Measurements from ENCODE around the gene AHNAK.
A peak's percentile ranks its signal among the peaks of the same experiment; 100 is the strongest.
"Not testable (repeated sequence)": the region's sequence is repeated elsewhere in the genome, so short reads cannot be mapped to it uniquely, and the experiment has no call there.

The AHNAK gene

DNA sequence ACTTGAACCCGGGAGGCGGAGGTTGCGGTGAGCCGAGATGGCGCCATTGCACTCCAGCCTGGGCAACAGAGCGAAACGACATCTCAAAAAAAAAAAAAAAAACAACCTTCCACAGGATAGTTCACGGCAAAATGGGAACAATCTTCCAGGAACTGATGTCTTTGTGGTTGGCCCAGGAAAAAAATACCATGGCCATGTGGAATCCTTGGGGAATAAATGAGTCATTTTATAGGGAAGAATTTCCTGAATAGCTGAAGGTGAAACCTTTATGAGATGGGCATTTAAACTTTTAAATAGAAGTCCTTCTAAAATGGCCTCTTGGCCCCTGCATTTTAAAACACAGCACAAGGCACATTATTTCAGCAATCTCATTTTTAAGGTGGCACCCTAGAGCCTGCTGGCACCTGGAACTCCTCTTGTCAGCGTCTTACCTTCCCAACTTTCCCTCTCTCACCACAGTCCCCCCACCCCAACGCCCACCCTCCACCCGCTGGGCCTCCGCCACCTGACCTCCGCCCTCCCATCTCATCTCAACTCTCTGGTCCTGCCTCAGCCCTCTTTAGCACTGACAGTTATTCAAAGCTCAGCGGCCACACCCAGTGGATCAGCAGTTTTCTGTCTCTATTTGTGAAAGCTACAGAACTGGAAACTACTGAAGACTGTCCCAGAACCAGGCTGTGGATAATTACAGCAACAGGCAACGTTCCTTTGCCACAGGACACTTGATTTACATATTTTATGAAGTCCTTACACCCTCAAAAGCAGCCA lies 84.7 kb downstream of the AHNAK start:
- DNase-seq (ENCODE audit: low spot score), result no peak

DNA sequence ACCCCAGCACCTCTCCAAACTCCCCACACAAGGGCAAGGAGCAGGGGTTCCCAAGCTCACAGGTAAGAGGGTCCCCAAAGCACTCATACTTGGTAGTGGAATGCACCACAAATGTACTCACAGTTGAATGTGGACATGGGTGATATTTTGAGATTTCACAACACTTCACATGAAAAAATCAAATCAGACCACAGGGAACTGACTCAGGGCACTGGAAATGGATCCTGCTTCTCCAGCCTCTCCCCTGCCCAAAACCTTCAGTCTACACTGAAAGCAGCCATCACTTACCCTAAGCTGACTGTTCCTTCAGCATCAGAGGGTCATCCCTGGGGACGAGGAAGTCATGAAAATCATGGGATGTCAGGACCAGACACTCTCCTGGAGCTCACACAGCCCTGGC lies 87.5 kb downstream of the AHNAK start:
- no peak for DNase-seq (ENCODE audit: low spot score)

DNA sequence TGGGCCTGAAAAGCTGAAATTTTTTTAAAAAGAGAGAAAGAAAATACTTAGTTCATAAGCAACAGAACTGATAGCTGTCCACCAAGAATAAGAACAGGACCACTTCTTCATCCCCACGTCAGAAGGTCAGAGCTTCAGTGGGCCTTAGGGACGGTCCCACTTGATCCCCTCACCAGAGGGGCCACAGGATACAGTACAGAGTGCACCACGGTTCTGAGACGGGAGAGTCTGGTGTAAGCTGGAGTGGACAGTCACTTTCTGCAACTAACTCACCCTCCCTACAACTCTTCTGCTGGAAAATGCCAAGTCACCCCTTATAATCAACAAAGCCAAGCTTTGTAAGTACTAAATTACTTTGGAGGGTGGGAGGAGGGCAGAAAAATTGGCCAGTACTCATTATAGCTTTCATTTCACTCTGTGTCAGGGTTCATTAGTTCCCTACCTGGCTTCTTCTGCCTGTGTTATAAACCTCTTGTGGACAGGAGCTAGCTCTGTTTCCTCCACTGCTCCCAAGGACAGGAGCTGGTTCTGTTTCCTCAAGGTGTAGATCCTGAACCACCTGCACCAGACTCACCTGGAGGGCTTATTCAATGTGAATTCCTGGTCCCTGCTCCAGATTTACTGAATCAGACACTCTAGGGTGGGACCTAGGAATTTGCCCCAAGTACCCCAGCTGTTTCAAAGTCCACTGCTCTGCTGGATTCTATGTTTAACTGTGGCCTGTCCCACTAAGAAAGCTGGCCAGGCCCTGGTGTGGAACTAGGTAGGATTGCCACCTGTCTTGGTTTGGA lies 88.2 kb downstream of the AHNAK start:
- DNase-seq (ENCODE audit: low spot score), result no peak

DNA sequence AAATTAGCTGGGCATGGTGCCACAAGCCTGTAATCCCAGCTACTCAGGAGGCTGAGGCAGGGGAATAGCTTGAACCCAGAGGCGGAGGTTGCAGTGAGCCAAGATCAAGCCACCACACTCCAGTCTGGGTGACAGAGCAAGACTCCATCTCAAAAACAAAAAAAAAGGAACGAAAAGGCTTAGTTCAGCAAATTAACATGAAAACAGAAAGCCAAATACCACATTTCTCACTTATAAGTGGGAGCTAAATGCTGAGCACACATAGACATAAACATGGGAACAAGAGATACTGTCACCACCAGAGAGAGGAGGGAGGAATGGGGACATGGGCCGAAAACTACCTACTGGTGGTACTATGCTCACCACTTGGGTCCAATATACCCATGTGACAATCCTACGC lies 89.1 kb downstream of the AHNAK start:
- DNase-seq (ENCODE audit: low spot score), result no peak

DNA sequence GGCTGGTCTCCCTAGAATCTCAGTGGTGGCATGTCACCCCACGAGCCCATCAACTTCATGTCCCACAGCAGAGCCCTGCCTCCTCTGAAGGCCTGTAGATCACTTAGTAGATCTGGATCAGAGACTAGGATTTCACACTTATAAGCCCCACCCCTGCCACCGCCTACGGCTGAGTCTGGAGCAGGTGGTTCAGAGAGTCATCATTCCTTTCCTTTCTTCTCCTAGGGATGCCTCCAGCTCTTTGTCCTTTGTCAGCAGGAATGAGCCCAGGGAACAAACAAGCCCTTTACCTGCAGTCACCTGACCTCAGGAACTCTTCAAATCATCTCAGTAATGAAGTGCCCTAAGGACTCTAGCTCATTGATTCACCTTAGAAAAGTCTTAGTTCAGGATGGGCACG lies 90.0 kb downstream of the AHNAK start:
- no peak for DNase-seq (ENCODE audit: low spot score)

DNA sequence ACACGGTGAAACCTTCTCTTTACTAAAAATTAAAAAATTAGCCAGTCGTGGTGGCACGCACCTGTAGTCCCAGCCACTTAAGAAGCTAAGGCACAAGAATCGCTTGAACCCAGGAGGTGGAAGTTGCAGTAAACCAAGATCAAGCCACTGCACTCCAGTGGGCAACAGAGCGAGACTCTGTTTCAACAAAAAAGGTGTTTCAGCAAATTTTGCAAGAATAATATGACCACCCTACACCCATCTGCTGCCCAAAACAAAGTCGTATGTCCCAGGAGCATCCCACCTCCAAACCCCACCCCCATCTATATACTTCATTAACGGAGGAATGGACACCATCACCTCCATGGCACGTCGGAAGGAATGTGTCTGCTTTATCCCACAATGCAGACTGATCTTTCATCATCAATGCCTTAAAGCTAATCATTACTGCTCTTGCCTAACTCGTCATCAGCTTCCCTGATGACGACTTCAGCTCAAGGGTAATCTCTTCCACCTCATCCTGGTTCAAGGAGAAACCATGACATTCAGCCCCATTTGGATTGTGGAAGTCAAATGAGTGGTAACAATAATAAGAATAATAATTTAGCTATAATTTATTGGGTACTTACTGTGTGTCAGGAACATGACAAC lies 93.7 kb downstream of the AHNAK start:
- DNase-seq (ENCODE audit: low spot score), result no peak

DNA sequence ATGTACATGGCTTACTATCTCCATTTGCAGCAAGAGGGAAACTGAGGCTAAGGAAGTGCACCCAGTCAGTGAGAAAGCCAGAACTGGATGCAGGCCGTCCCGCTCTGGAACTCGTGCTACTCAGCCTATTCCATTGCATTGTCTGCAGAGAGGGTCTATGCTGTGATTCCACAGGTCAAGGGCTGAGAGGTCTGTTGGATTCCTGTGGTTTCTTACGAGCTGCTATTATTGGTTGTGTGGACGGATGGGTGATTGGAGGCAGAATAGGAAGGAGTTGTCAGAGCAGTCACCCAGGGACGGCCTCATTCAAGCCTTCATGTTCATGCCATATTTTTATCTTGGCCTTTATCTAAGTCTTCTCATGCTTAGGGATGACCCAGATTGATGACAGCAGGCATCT lies 94.3 kb downstream of the AHNAK start:
- no peak for DNase-seq (ENCODE audit: low spot score)

DNA sequence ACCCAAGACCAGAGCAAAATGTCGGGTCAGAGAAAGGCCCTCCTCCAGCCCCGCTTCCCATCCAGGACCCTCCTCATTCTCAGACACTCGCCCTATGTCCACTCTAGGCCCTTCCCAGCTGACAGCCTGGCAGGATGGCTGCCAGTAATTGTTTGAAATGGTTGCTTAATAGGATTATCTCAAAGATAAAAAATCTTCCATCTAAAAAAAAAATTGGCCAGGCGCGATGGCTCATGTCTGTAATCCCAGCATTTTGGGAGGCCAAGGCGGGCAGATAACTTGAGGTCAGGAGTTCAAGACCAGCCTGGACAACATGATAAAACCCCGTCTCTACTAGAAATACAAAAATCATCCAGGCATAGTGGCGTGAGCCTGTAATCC lies 95.4 kb downstream of the AHNAK start:
- no peak for DNase-seq (ENCODE audit: low spot score)

DNA sequence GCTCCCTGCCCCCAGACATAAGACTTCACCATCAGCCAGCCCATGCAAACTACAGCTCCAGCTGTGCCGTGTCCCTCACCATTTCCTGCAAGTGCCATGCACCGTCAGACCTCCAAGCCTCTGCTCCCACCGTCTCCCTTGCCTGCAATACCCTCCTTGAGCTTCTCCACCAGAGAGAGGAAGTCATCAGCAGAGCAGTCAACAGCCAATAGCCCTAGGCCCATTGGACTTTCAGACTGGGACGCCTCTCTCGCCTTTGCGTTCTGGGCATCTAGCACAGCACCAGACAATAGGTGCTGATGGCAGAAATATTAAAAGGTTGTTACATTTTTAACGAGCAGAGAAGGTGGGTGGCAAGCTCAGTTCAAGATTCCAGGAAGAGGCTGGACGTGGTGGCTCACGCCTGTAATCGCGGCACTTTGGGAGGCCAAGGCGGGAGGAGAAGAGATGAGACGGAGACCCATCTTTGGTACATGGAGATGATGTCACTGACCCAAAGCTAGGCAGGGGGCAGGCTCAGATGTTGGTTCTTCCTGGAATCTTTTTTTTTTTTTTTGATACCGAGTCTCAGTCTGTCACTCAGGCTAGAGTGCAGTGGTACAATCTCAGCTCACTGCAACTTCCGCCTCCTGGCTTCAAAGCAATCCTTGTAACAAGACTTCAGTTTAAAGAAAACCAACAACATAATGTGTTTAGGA lies 95.9 kb downstream of the AHNAK start:
- no peak for DNase-seq (ENCODE audit: low spot score)

DNA sequence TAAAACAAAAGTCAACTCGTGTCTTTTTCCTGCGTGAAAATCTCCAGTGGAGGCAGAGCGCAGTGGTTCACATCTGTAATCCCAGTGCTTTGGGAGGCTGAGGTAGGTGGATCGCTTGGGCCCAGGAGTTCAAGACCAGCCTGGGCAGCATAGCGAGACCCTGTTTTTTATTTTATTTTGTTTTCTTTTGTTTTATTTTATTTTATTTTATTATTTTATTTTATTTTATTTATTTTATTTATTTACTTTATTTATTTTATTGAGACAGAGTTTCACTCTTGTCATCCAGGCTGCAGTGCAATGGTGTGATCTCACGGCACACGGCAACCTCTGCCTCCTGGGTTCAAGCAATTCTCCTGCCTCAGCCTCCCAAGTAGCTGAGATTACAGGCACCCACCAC lies 96.7 kb downstream of the AHNAK start:
- DNase-seq (ENCODE audit: low spot score), result not testable (repeated sequence)

DNA sequence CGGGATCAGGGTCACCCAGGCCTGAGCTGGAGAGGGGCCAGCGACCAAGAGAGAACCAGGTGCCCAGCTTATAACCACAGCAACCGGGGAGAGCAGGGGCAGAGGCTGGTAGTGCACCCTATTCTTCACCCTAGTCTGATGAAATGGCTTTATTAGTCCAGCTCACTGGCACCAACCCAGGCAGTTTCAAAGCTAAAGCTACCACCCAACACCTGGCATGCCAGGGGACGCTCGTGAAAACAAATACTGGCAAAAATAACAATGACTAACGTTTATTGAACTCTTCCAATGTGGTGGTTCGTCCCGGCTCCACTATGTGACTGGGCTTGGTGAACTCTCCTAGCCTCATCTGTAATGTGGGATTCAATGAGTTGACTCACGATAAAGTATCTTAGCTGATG lies 97.2 kb downstream of the AHNAK start:
- DNase-seq (ENCODE audit: low spot score), result no peak

DNA sequence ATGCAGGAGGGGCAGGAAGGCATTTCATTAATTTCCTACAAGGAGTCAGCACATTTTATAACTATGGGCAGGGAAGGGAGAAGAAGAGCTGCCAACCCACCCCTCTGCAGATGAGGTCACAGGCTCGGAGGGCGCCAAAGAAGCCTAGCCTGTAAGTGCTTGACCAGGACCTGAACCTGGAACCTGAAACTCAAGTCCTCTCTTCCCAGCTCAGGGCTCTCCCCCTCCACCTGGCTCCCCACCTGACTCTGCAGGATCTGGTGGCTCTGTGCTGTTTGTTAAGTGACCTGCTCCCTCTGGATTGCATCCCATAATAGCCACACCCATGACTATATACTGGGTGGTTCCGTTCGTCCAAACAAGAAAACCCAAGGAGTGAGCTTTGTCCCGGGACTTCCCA lies 100.5 kb downstream of the AHNAK start:
- DNase-seq (ENCODE audit: low spot score), result no peak

DNA sequence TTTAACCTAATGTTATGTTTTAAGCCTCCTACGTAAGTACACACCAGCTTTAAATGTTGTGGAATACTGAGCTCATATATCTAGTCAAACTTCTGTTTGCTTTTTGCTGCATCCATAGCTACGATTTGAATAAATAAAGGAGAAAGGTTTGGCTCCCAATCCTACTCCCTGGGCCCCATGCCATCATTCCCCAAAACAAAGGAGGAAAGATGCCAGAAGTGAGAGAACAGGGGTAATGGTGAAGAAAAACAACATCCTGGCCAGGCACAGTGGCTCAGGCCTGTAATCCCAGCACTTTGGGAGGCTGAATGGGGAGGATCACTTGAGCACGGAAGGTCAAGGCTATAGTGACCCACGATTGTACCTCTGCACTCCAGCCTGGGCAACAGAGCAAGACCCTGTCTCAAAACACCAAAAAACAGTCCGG lies 101.3 kb downstream of the AHNAK start:
- no peak for DNase-seq (ENCODE audit: low spot score)

DNA sequence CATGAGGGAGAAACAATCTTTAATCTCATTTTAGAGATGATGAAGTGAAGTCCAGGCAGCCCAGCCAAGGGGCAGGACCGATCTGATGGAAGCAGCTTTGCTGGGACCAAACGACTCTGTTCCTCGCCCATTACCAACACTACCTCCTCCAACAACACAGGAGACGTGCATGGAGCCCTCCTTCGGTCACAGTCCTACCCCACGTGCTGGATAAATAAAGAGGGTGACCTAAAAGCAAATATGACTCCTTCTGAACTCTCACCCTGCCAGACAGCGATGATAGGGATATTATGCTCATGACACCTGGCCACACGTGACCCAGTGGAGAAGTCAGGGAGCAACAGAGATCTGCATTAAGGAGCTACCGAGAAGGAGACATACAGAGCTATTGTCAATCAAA lies 101.8 kb downstream of the AHNAK start:
- DNase-seq (ENCODE audit: low spot score), result no peak

DNA sequence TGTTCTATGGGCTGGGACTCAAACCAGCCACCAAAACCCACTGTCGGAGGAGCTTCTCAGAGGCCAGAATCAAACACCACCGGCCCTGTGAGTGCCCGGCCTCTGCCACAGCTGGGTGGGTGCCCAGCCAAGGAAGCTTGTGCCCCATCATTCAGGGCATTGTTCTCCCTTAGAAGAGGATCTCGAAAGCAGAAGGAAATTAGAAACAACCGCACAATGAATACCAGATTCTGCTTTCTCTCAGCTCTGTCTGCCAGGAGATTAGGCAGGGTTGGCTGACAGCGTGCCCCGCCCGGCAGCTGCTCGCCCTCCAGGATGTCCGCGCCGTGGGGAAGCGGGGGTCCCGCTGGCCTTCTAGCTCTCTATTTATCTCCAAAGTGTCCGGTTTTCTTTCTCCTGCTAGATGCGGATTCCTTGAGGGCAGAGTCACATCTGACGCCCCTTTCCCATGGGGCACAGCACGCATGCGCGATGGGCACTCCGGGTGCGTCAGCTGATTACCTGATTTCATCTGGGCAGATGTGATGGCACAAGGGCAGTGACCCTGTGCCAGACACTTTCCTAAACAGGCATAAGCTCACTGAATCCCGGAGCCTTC lies 102.3 kb downstream of the AHNAK start:
- peak; percentile 74 for DNase-seq (ENCODE audit: low spot score)

DNA sequence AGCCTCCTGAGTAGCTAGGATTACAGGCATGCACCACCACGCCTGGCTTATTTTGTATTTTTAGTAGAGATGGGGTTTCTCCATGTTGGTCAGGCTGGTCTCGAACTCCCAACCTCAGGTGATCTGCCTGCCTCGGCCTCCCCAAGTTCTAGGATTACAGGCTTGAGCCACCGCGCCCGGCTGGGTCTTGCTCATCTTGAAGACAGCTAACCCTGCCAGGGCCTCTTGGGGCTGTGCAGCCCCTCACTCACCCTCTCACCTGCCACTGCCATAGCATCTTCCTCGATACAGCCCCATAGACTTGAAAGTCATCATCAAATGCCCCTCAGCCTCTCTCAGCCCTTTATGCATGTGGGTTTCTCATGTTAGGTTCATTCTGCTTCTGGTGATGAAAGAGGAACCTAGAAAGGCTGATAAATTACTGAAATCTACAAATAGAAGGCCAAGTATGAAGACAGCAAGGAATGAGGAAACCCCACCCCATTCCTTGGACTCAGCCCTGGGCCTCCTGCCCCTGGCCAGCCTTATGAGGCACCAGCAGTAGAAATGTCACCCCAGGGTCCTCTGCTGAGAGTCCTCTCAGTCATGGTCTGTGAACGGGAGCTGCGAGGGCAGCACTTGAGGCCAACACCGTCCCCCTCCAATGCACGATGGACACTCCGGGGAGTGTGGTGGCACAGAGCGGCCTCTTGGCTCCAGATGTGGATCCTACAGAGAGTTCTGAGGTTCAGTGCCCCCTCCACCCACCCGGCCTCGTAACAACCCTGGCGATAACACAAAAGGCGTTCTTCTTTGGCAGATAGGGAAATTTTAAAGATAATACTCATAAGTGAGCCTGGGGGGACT lies 103.0 kb downstream of the AHNAK start:
- DNase-seq (ENCODE audit: low spot score), result no peak

DNA sequence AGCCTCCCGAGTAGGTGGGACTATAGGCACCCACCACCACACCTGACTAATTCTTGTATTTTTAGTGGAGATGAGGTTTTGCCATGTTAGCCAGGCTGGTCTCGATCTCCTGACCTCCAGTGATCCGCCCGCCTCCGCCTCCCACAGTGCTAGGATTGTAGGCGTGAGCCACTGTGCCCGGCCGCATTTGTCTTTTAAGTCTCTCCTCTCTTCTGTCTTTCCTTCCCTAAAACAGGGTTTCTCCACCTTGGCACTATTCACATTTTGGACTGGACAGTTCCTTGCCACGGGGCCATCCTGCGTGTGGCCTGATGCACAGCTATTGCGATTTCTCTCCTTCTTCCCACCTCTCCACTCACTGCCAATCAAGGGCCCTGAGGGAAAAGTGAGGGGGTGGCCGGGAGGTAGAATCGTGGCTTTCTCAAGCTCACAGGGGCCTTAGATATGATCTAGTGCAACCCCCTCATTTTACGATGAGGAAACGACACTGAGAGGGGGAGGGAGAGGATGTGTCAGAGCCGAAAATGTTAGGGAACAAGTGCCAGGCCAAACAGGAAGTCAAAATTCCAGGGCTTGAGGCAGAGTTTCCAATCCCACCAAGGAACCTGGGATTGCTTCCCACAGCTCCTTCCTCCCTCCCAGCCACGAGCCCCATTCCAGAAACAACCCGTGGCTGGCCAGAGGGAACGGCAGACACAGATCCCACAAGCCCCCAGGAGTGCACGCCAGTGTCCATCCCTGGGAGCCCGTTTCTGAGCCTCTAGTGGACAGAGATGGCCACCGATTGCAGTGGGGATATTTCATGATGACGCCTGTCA lies 106.6 kb downstream of the AHNAK start:
- no peak for DNase-seq (ENCODE audit: low spot score)

DNA sequence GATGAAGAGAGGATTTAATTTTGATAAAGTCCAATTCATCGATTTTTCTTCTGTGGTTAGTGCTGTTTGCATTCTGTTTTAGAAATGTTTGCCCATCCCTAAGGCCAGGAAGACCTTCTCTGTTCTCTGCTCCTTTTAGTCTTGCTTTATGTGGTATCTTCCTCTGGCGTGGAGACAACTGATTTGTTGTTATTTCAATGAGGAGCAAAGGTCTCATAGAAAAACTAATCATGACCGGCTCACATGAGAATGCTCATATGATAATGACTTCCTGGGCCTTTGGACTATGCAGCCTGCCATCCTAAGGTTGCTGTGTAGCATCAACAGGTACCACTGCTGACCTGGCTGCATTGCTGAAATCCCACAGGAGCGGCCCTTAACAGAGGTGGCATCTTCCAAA lies 108.0 kb downstream of the AHNAK start:
- no peak for DNase-seq (ENCODE audit: low spot score)

DNA sequence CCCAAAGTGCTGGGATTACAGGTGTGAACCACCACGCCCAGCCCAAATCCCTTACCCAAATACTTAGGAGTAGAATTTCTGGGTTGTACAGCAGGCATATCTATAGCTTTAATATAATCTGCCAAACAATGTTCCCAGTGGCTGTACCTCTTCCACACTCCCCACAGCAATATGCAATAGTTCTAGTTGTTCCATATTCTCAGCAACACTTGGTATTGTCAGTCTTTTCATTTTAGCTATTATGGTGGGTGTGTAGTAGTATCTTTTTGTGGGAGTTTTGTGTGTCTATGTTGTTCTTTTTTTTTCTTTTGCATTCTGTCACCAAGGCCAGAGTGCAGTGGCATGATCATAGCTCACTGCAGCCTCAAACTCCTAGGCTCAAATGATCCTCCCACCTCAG lies 109.0 kb downstream of the AHNAK start:
- no peak for DNase-seq (ENCODE audit: low spot score)
